Uterus (tissue), 2 donors: ENCODE data around the gene FAM47E.

Source experiments
- CTCF ChIP-seq, 4 experiments: fragments of 200-600 bp in 2 of 4; fragments of 450-650 bp in 2 of 4; sonication (generic) in 2 of 4; IDR thresholded peaks; one replicate each; pipeline ENCODE4 v1.5.1; 2016 to 2019; ENCODE audit warnings: antibody characterized with exemption in 4 of 4, mild to moderate bottlenecking in 2 of 4, moderate library complexity in 1 of 4
- POLR2A ChIP-seq, 2 donors: fragments of 450-650 bp; IDR thresholded peaks; one replicate each; pipeline ENCODE4 v1.6.1; 2016; ENCODE audit warnings: antibody characterized with exemption in 2 of 2, mild to moderate bottlenecking in 1 of 2, moderate library complexity in 1 of 2

GRCh38 chr4:76212851-76213414, 38.6 kb upstream of the FAM47E start:
- TF ChIP-seq CTCF (IDR thresholded peaks at IDR 0.05) (no peak), POLR2A (IDR thresholded peaks at IDR 0.05) (no peak)
